NB4 (cell line): ENCODE data around the gene MYLK.

Source experiments
- CTCF ChIP-seq: IDR thresholded peaks from one replicate; pipeline ENCODE4 v1.5.1; 2012; ENCODE audit warnings: low read depth, low read length
- MAX ChIP-seq: IDR thresholded peaks from 2 replicates; pipeline ENCODE4 v1.6.1; 2011; ENCODE audit warnings: low read depth, low read length
- MYC ChIP-seq: IDR thresholded peaks from 2 replicates; pipeline ENCODE4 v1.6.1; 2011; ENCODE audit warnings: low read depth, low read length
- POLR2A ChIP-seq: IDR thresholded peaks from 2 replicates; pipeline ENCODE4 v1.6.1; 2011; ENCODE audit warnings: mild to moderate bottlenecking; ENCODE audit not compliant: insufficient read length; ENCODE audit errors: extremely low read depth

- no peak for TF ChIP-seq MAX
- no peak for TF ChIP-seq CTCF
- no peak for TF ChIP-seq POLR2A
- no peak for TF ChIP-seq MYC
Measured at GRCh38 chr3:123759871-123760270, 124.3 kb downstream of the MYLK start.
